DND-41 (cell line): ENCODE data around the gene PSMD2.

Experiments used
- EZH2 ChIP-seq: IDR thresholded peaks from 3 replicates; pipeline ENCODE4 v1.6.1; 2012; ENCODE audit warnings: borderline replicate concordance, low read depth, mild to moderate bottlenecking, moderate library complexity, low read length, inconsistent platforms; ENCODE audit not compliant: severe bottlenecking
- TF ChIP-seq, protein P1 (sequence below): IDR thresholded peaks from 2 replicates; pipeline ENCODE4 v1.5.1; 2012; ENCODE audit warnings: borderline replicate concordance, low read length, moderate library complexity, mild to moderate bottlenecking; ENCODE audit not compliant: poor library complexity, severe bottlenecking; ENCODE audit errors: extremely low read depth

DNA sequence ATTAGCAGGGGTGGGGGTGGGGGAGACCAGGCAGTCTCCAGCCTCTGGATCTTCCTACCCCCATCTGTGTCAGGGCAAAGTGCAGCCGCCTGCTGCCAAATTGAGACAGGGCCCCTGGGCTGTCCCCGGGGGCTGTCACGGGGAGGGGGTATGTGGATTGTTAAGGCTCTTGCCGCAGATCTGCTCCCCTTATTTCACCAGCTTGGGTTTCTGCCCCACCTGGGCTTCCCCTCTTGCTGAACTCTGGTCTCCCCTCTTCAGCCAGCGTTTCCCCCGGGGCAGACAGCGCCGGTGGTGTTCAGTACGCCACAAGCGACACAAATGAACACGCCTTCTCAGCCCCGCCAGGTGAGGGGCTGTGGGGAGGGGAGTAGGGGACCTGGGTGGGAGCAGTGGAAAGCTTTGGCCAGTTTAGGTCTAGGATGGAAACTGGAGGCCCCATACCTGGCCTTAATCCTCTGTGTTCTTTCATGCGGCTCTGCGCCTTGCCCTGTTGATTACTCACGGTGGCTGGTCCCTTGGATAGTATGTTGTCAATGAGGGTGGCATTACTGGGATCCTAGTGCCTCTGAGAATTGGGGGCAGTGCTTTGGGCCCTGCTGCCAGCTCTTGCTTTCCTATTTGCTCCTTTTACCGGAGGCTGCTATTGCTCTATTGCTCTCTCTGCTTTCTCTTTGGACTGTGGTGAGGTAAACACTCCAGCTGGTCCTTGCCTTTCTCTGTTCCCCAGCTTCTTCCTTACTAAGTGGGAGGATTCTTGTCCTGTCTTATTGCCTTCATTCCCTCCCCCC is 17.0 kb downstream of the PSMD2 start:
- TF ChIP-seq, protein P1, sequence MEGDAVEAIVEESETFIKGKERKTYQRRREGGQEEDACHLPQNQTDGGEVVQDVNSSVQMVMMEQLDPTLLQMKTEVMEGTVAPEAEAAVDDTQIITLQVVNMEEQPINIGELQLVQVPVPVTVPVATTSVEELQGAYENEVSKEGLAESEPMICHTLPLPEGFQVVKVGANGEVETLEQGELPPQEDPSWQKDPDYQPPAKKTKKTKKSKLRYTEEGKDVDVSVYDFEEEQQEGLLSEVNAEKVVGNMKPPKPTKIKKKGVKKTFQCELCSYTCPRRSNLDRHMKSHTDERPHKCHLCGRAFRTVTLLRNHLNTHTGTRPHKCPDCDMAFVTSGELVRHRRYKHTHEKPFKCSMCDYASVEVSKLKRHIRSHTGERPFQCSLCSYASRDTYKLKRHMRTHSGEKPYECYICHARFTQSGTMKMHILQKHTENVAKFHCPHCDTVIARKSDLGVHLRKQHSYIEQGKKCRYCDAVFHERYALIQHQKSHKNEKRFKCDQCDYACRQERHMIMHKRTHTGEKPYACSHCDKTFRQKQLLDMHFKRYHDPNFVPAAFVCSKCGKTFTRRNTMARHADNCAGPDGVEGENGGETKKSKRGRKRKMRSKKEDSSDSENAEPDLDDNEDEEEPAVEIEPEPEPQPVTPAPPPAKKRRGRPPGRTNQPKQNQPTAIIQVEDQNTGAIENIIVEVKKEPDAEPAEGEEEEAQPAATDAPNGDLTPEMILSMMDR: no peak
- TF ChIP-seq EZH2: no peak
